K562 (cell line): ENCODE measurements around the gene PPP1R15A. TPM values are rescaled to one million over a fixed set of nuclear protein-coding genes. Genes with fewer than 3 reads are reported as not detected.

Source experiments
- ATF2 ChIP-seq: sonication (generic); formaldehyde crosslinking; IDR thresholded peaks from 2 replicates; pipeline ENCODE4 v1.8.1; 2022; ENCODE audit warnings: missing genetic modification reagents
- CEBPG ChIP-seq, 3 experiments: fragments of 200-800 bp in 1 of 3; sonication (Bioruptor generic) in 1 of 3; sonication (generic) in 1 of 3; formaldehyde crosslinking in 1 of 3; IDR thresholded peaks in 2 of 3; conservative IDR thresholded peaks in 1 of 3; 2 replicates each; pipeline versions ENCODE4 v1.6.1 to v1.8.0; 2016 to 2022; ENCODE audit warnings: missing compliant biosample characterization in 2 of 3, missing genetic modification characterization in 2 of 3, mild to moderate bottlenecking in 1 of 3, missing genetic modification reagents in 1 of 3
- EP400 ChIP-seq: fragments of 450-650 bp; IDR thresholded peaks from 2 replicates; pipeline ENCODE4 v1.6.1; 2017; ENCODE audit warnings: antibody characterized with exemption, mild to moderate bottlenecking, moderate library complexity
- ESRRA ChIP-seq: fragments of 450-650 bp; IDR thresholded peaks from 2 replicates; pipeline ENCODE4 v1.6.1; 2014; ENCODE audit warnings: low read depth, mild to moderate bottlenecking, moderate library complexity, borderline replicate concordance
- HBP1 ChIP-seq: fragments of 450-650 bp; formaldehyde crosslinking; IDR thresholded peaks from 2 replicates; pipeline ENCODE4 v1.4.0; 2022; ENCODE audit warnings: missing genetic modification characterization
- HDGF ChIP-seq: fragments of 450-650 bp; IDR thresholded peaks from 2 replicates; pipeline ENCODE4 v1.6.1; 2016
- IFI16 ChIP-seq: fragments of 250-450 bp; sonication (Bioruptor Pico); IDR thresholded peaks from 2 replicates; pipeline ENCODE4 v2.1.2; 2022; ENCODE audit warnings: mild to moderate bottlenecking, inconsistent platforms
- KLF6 ChIP-seq: fragments of 250-450 bp; sonication (Bioruptor Pico); IDR thresholded peaks from 2 replicates; pipeline ENCODE4 v1.4.0; 2020; ENCODE audit warnings: mild to moderate bottlenecking, moderate library complexity, borderline replicate concordance
- MEIS2 ChIP-seq: fragments of 450-650 bp; IDR thresholded peaks from 2 replicates; pipeline ENCODE4 v1.6.1; 2014; ENCODE audit warnings: mild to moderate bottlenecking; ENCODE audit not compliant: partially characterized antibody
- POLR2G ChIP-seq: fragments of 200-400 bp; formaldehyde crosslinking; IDR thresholded peaks from 2 replicates; pipeline ENCODE4 v1.6.1; 2017; ENCODE audit warnings: low read depth, mild to moderate bottlenecking, antibody characterized with exemption, low read length, moderate library complexity
- SNAPC5 ChIP-seq: fragments of 250-450 bp; sonication (Bioruptor Pico); IDR thresholded peaks from 2 replicates; pipeline ENCODE4 v1.8.0; 2021; ENCODE audit warnings: moderate library complexity, mild to moderate bottlenecking, inconsistent platforms
- TCFL5 ChIP-seq: fragments of 250-450 bp; sonication (Bioruptor Pico); conservative IDR thresholded peaks from 2 replicates; pipeline ENCODE4 v1.6.1; 2021; ENCODE audit warnings: mild to moderate bottlenecking, moderate library complexity, matching md5 sums
- ZEB2 ChIP-seq: fragments of 450-650 bp; IDR thresholded peaks from 2 replicates; pipeline ENCODE4 v1.6.1; 2016
- ZNF324 ChIP-seq: fragments of 250-450 bp; sonication (Bioruptor Pico); IDR thresholded peaks from 2 replicates; pipeline ENCODE4 v1.4.0; 2020; ENCODE audit warnings: mild to moderate bottlenecking
- ZNF445 ChIP-seq: fragments of 250-450 bp; sonication (Bioruptor Pico); IDR thresholded peaks from 2 replicates; pipeline ENCODE4 v1.4.0; 2020; ENCODE audit warnings: low read depth, mild to moderate bottlenecking, moderate library complexity
- ZNF695 ChIP-seq: fragments of 450-650 bp; formaldehyde crosslinking; IDR thresholded peaks from 2 replicates; pipeline ENCODE4 v1.4.0; 2020; ENCODE audit warnings: mild to moderate bottlenecking, moderate library complexity
- ZNF778 ChIP-seq: fragments of 450-650 bp; formaldehyde crosslinking; IDR thresholded peaks from 2 replicates; pipeline ENCODE4 v1.4.0; 2020; ENCODE audit warnings: mild to moderate bottlenecking, moderate library complexity
- ZNF79 ChIP-seq: fragments of 250-450 bp; sonication (Bioruptor Pico); IDR thresholded peaks from 2 replicates; pipeline ENCODE4 v1.4.0; 2020; ENCODE audit warnings: low read depth, mild to moderate bottlenecking, moderate library complexity
- polyA plus RNA-seq, 8 experiments: library from polyadenylated mRNA; depleted of rRNA in 4 of 8; stranded (reverse) in 5 of 8; unstranded in 3 of 8; fragments of >200 nt; fragmentation: Nextera tagmentation in 2 of 8; fragmentation: Illumina TruSeq in 1 of 8; extraction: Ambion mirVana in 2 of 8; extraction: Trizol in 1 of 8; gene quantifications; 2 replicates each; pipeline versions ENCODE4 v1.2.1 to v1.2.3, GENCODE V29; 2011 to 2014; ENCODE audit warnings: inconsistent platforms in 1 of 8, missing spikeins in 1 of 8
- total RNA-seq, 7 experiments: library from RNA; depleted of rRNA in 6 of 7; stranded (reverse); fragments of >200 nt in 6 of 7; fragmentation: Illumina TruSeq in 2 of 7; extraction: Trizol in 2 of 7; gene quantifications; 2 replicates each; pipeline versions ENCODE4 v1.2.1 to v1.2.3, GENCODE V29; 2011 to 2021; ENCODE audit warnings: low replicate concordance in 1 of 7
- TF ChIP-seq, protein P1 (sequence below): sonication (generic); formaldehyde crosslinking; IDR thresholded peaks from 2 replicates; pipeline ENCODE4 v1.9.0; 2022; ENCODE audit warnings: mild to moderate bottlenecking, missing genetic modification reagents
- TF ChIP-seq, protein P2 (sequence below): fragments of 450-650 bp; IDR thresholded peaks from 2 replicates; pipeline ENCODE4 v1.6.1; 2016; ENCODE audit warnings: missing biosample characterization, missing genetic modification characterization

PPP1R15A gene
- total and polyA plus RNA-seq, 9 of the 15 experiments (the other 6 are each of a cell fraction or from before 2014, with no cell fraction given) = 0.42 to 73.7 (median 44.0) TPM

GRCh38 chr19:48872182-48872883 is at the start of gene PPP1R15A (continued):
- no peak for TF ChIP-seq KLF6 (CRISPR knock-in tag)
- no peak for TF ChIP-seq ATF2
- TF ChIP-seq TCFL5 (CRISPR knock-in tag) = no peak
- TF ChIP-seq SNAPC5 (CRISPR knock-in tag) = no peak
- no peak for TF ChIP-seq ZNF445
- TF ChIP-seq, protein P1, sequence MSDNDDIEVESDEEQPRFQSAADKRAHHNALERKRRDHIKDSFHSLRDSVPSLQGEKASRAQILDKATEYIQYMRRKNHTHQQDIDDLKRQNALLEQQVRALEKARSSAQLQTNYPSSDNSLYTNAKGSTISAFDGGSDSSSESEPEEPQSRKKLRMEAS (CRISPR knock-in tag) = peak; percentile 53
- peak; percentile 87 for TF ChIP-seq CEBPG (CRISPR knock-in tag; IDR thresholded peaks at IDR 0.05)
- peak; percentile 74 to 83 for TF ChIP-seq CEBPG (tag; conservative IDR thresholded peaks at IDR 0.05 in 1 of 2, IDR thresholded peaks at IDR 0.05 in 1 of 2)
- no peak for TF ChIP-seq ZEB2
- peak; percentile 94 for TF ChIP-seq MEIS2
- TF ChIP-seq ZNF695 (CRISPR knock-in tag) = no peak
- TF ChIP-seq HDGF = no peak
- TF ChIP-seq ZNF79 (CRISPR knock-in tag) = no peak
- peak; percentile 76; the same call in 1 of the 2 replicates for TF ChIP-seq EP400
- no peak for TF ChIP-seq ZNF778 (CRISPR knock-in tag)
- TF ChIP-seq ESRRA = peak; percentile 92; the same call in 1 of the 2 replicates
- no peak for TF ChIP-seq ZNF324 (CRISPR knock-in tag)
- TF ChIP-seq HBP1 (CRISPR knock-in tag) = no peak; the same call in 1 of the 2 replicates
- no peak for TF ChIP-seq IFI16
- TF ChIP-seq POLR2G = peak; percentile 100
- TF ChIP-seq, protein P2, sequence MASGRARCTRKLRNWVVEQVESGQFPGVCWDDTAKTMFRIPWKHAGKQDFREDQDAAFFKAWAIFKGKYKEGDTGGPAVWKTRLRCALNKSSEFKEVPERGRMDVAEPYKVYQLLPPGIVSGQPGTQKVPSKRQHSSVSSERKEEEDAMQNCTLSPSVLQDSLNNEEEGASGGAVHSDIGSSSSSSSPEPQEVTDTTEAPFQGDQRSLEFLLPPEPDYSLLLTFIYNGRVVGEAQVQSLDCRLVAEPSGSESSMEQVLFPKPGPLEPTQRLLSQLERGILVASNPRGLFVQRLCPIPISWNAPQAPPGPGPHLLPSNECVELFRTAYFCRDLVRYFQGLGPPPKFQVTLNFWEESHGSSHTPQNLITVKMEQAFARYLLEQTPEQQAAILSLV (tag) = no peak
